H1 (cell line): ENCODE data around the gene MAFG. TPM values are rescaled to one million over a fixed set of nuclear protein-coding genes. Genes with fewer than 3 reads are reported as not detected.

Source experiments
- CHD7 ChIP-seq: fragments of 300-600 bp; sonication (generic); IDR thresholded peaks from 2 replicates; pipeline ENCODE4 v1.7.1; 2012; ENCODE audit warnings: low read length, moderate library complexity, mild to moderate bottlenecking, inconsistent platforms; ENCODE audit not compliant: insufficient replicate concordance
- SIX5 ChIP-seq: IDR thresholded peaks from 2 replicates; pipeline ENCODE4 v1.6.1; 2011; ENCODE audit warnings: mild to moderate bottlenecking, low read depth, low read length
- polyA plus RNA-seq, 7 experiments: library from polyadenylated mRNA; depleted of rRNA in 3 of 7; stranded (reverse) in 5 of 7; unstranded in 2 of 7; fragments of >200 nt in 5 of 7; fragments of 200-250 nt in 2 of 7; gene quantifications; 1 replicate in 5 of 7; 2 replicates in 1 of 7; 4 replicates in 1 of 7; pipeline versions ENCODE4 v1.2.1 to v1.2.3, GENCODE V29; 2011 to 2013; ENCODE audit warnings: missing spikeins in 2 of 7, mixed read lengths in 2 of 7
- total RNA-seq: library from RNA; stranded (reverse); fragmentation: NEBNext Ultra II Directional; extraction: Animal tissue kit (Norgen Biotek cat#: 25700); gene quantifications from 2 replicates; pipeline ENCODE4 v1.2.1, GENCODE V29; 2021

The MAFG gene
- total and polyA plus RNA-seq, 2 of the 8 experiments (the other 6 are each of a cell fraction or from before 2014, with no cell fraction given) = 25.5 to 26.9 TPM

GRCh38 chr17:81959362-81960129 is 32.0 kb upstream of the MAFG start (continued):
- TF ChIP-seq CHD7 (no peak), SIX5 (no peak)
